IMR-90 (cell line): ENCODE results near the gene PTGDR2. TPM values are rescaled to one million over a fixed set of nuclear protein-coding genes. Genes with fewer than 3 reads are reported as not detected.

Source experiments
- ATAC-seq: fragments of 200-7000 bp; cut with Tn5 transposase; 2 replicates; pipeline ENCODE4 v1.9.1; 2020; ENCODE audit warnings: low read depth, mild to moderate bottlenecking, moderate library complexity
- BruUV-seq: library from RNA; stranded (reverse); fragments of 400-500 nt; replicated peaks from 2 replicates; lab custom pipeline; 2021; lab: Mats Ljungman, UMichigan
- CTCF ChIA-PET: fragments of 300-600 bp; formaldehyde crosslinking; extraction: SDS; loops from one replicate; lab custom pipeline; 2021; ENCODE audit warnings: antibody characterized with exemption; lab: Yijun Ruan, JAX
- POLR2A ChIA-PET: fragments of 300-600 bp; sonication (Branson Sonifier 250); formaldehyde crosslinking; loops from one replicate; lab custom pipeline; 2022; ENCODE audit warnings: antibody characterized with exemption; ENCODE audit not compliant: unreplicated experiment; lab: Charles Lee
- DNase-seq: peaks from one replicate; pipeline ENCODE4 v3.0.0; 2013
- H2AFZ ChIP-seq: replicated peaks from 2 replicates; pipeline ENCODE3; 2013; ENCODE audit warnings: low read length, mild to moderate bottlenecking; ENCODE audit not compliant: poor library complexity
- H2AK5ac ChIP-seq: 2 replicates; pipeline ENCODE4 v1.6.1; 2013; ENCODE audit warnings: low read depth, low read length, inconsistent platforms
- H2AK9ac ChIP-seq: replicated peaks from 2 replicates; pipeline ENCODE3; 2013; ENCODE audit warnings: mild to moderate bottlenecking, low read depth, low read length, moderate library complexity; ENCODE audit not compliant: poor library complexity
- H2BK120ac ChIP-seq: 2 replicates; pipeline ENCODE4 v1.6.1; 2013; ENCODE audit warnings: low read depth, low read length, inconsistent platforms
- H2BK15ac ChIP-seq: 3 replicates; pipeline ENCODE4 v1.6.1; 2013; ENCODE audit warnings: low read depth, low read length, inconsistent platforms
- H2BK20ac ChIP-seq: 2 replicates; pipeline ENCODE4 v1.6.1; 2013; ENCODE audit warnings: low read depth, mild to moderate bottlenecking, inconsistent platforms, low read length, moderate library complexity
- H2BK5ac ChIP-seq: 2 replicates; pipeline ENCODE4 v1.6.1; 2013; ENCODE audit warnings: mild to moderate bottlenecking, low read depth, low read length, inconsistent platforms; ENCODE audit not compliant: poor library complexity, severe bottlenecking
- H3K14ac ChIP-seq: replicated peaks from 2 replicates; pipeline ENCODE4 v1.6.1; 2013; ENCODE audit warnings: low read depth, low read length, inconsistent platforms
- H3K18ac ChIP-seq: 2 replicates; pipeline ENCODE4 v1.6.1; 2013; ENCODE audit warnings: low read depth, low read length, control low read depth
- H3K23ac ChIP-seq: 2 replicates; pipeline ENCODE4 v1.6.1; 2013; ENCODE audit warnings: low read depth, low read length, inconsistent platforms
- H3K27ac ChIP-seq: 2 replicates; pipeline ENCODE4 v1.5.1; 2013; ENCODE audit warnings: mild to moderate bottlenecking, control low read depth, low read length; ENCODE audit not compliant: insufficient read depth
- H3K27me3 ChIP-seq: 2 replicates; pipeline ENCODE4 v1.6.1; 2013; ENCODE audit warnings: low read length; ENCODE audit not compliant: control insufficient read depth, insufficient read depth
- H3K36me3 ChIP-seq: 2 replicates; pipeline ENCODE4 v1.6.1; 2013; ENCODE audit warnings: low read length, mixed read lengths; ENCODE audit not compliant: control insufficient read depth, insufficient read depth
- H3K4ac ChIP-seq: 2 replicates; pipeline ENCODE4 v1.6.1; 2013; ENCODE audit warnings: low read depth, low read length, inconsistent platforms
- H3K4me1 ChIP-seq: 2 replicates; pipeline ENCODE4 v1.6.1; 2013; ENCODE audit warnings: low read length, mixed read lengths; ENCODE audit not compliant: control insufficient read depth, insufficient read depth
- H3K4me2 ChIP-seq: 2 replicates; pipeline ENCODE4 v1.6.1; 2013; ENCODE audit warnings: low read depth, mild to moderate bottlenecking, control low read depth, low read length, moderate library complexity
- H3K4me3 ChIP-seq: 2 replicates; pipeline ENCODE4 v1.5.1; 2013; ENCODE audit warnings: low read depth, mild to moderate bottlenecking, control low read depth, low read length, moderate library complexity; ENCODE audit not compliant: insufficient read depth
- H3K56ac ChIP-seq: 2 replicates; pipeline ENCODE4 v1.6.1; 2013; ENCODE audit warnings: low read length, inconsistent platforms; ENCODE audit not compliant: insufficient read depth; ENCODE audit errors: extremely low read depth
- H3K79me1 ChIP-seq, 2 experiments: 2 replicates each; pipeline ENCODE4 v1.6.1; 2013; ENCODE audit warnings: low read length in 2 of 2, inconsistent platforms in 1 of 2, low read depth in 1 of 2
- H3K9ac ChIP-seq: 2 replicates; pipeline ENCODE4 v1.6.1; 2013; ENCODE audit warnings: low read depth, low read length, control low read depth
- H3K9me1 ChIP-seq: 2 replicates; pipeline ENCODE4 v1.6.1; 2013; ENCODE audit warnings: low read length, inconsistent platforms; ENCODE audit not compliant: insufficient read depth
- H3K9me3 ChIP-seq: 2 replicates; pipeline ENCODE4 v1.6.1; 2013; ENCODE audit warnings: low read length; ENCODE audit not compliant: control insufficient read depth, insufficient read depth
- H4K20me1 ChIP-seq: 2 replicates; pipeline ENCODE4 v1.6.1; 2013; ENCODE audit warnings: low read length, inconsistent platforms; ENCODE audit not compliant: insufficient read depth
- H4K5ac ChIP-seq: 2 replicates; pipeline ENCODE4 v1.6.1; 2013; ENCODE audit warnings: mild to moderate bottlenecking, low read depth, low read length, control low read depth
- H4K8ac ChIP-seq, 2 experiments: 2 replicates each; pipeline ENCODE4 v1.6.1; 2013; ENCODE audit warnings: low read depth in 2 of 2, low read length in 2 of 2, control low read depth in 1 of 2, inconsistent platforms in 1 of 2
- H4K91ac ChIP-seq: 2 replicates; pipeline ENCODE4 v1.6.1; 2013; ENCODE audit warnings: low read depth, low read length, inconsistent platforms; ENCODE audit not compliant: insufficient read depth
- FOS ChIP-seq: fragments of 150-350 bp; IDR thresholded peaks from 2 replicates; pipeline ENCODE4 v1.6.1; 2016; ENCODE audit warnings: low read depth, low read length
- NFE2L2 ChIP-seq: fragments of 150-350 bp; IDR thresholded peaks from 2 replicates; pipeline ENCODE4 v1.6.1; 2016; ENCODE audit warnings: low read depth, mild to moderate bottlenecking, low read length
- WGBS, 2 experiments: methylation state at CpG; one replicate each; pipeline versions ENCODE4 v1.1.5 to v1.1.7; 2013; ENCODE audit warnings: missing lambda C conversion rate in 2 of 2; ENCODE audit not compliant: insufficient read length in 1 of 2; ENCODE audit errors: extremely low coverage in 2 of 2; 5-methylcytosine and 5-hydroxymethylcytosine counted together
- dilution Hi-C: fragments of 300-500 bp; cut with HindIII; formaldehyde crosslinking; loops from one replicate; pipeline ENCODE4 v1.14.3; 2018; ENCODE audit warnings: low sequenced_read_pairs; ENCODE audit not compliant: unreplicated experiment
- in situ Hi-C: fragments of 300-500 bp; cut with MboI; formaldehyde crosslinking; loops from 3 replicates; pipeline ENCODE4 v1.14.3; 2019; ENCODE audit warnings: low sequenced_read_pairs, inconsistent platforms, mixed read lengths
- intact Hi-C: fragments of 100-400 bp; cut with micrococcal nuclease; formaldehyde crosslinking; loops from 2 replicates; pipeline ENCODE4 v1.10.0; 2022
- polyA plus RNA-seq, 3 experiments: library from polyadenylated mRNA; depleted of rRNA; stranded (reverse); fragments of >200 nt; gene quantifications; 2 replicates each; pipeline ENCODE4 v1.2.3, GENCODE V29; 2012; ENCODE audit warnings: low replicate concordance in 1 of 3
- total RNA-seq: library from RNA; depleted of rRNA; stranded (reverse); fragments of >200 nt; gene quantifications from 2 replicates; pipeline ENCODE4 v1.2.3, GENCODE V29; 2012

The PTGDR2 gene
- total and polyA plus RNA-seq, 2 of the 4 experiments (the other 2 are of a cell fraction): under 0.01 to 0.12 TPM

DNA sequence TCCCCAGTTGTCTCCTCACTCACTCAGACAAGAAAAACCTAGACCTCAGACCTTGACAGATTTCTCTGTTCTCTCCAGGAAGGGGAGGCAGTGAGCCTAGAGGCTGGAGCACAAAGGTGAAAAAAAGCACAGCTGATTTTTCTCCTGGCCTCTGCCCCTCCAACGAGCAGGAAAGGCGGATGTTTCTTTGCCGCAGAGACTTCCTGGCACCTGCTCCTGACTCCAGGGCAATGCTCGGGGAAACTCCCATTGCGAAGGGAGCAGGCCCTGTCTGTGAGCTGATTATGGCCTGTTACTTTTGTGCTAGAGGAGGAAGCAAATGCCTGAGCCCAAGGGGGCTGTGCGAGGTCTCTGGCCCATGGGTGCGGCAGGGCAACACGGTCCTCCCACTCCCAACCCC, 45.2 kb downstream of the PTGDR2 start:
- Histone ChIP-seq H2BK15ac (no peak overlapping the region), H2AK9ac (no peak overlapping the region), H3K9me3 (no peaks in the 10 kb centered on the region), H2BK5ac (no peak overlapping the region), H2AFZ (no peak overlapping the region), H3K36me3 (no peaks in the 10 kb centered on the region), H4K20me1 (no peaks in the 10 kb centered on the region), H3K27me3 (peaks cover 16% of the 10 kb centered on the region), H3K27ac (no peak overlapping the region), H3K4ac (no peak overlapping the region), H3K14ac (no peak overlapping the region), H4K91ac (no peak overlapping the region), H3K23ac (no peak overlapping the region), H2BK20ac (no peak overlapping the region), H3K18ac (no peak overlapping the region), H3K56ac (no peak overlapping the region), H3K4me2 (no peak overlapping the region), H3K4me3 (no peak overlapping the region), H2BK120ac (no peak overlapping the region), H3K79me1 (no peaks in the 10 kb centered on the region), H4K5ac (no peak overlapping the region), H2AK5ac (no peak overlapping the region), H3K4me1 (no peaks in the 10 kb centered on the region), H4K8ac (no peak overlapping the region), H3K9ac (no peak overlapping the region), H3K9me1 (no peaks in the 10 kb centered on the region)
- WGBS, 2 experiments: 57% methylated on average over 3 of the region's 8 CpGs; no CpG with 5 or more reads in 1 of the 2 experiments
- ChIA-PET CTCF (no interaction called here), POLR2A (no interaction called here)
- BruUV-seq: no TSS peak
- in situ Hi-C loops: no loop called here
- no peak for ATAC-seq
- no peak for DNase-seq
- dilution Hi-C loops: no loop called here
- intact Hi-C loops: no loop called here
- TF ChIP-seq FOS (no peak), NFE2L2 (no peak)
